PC-3 (cell line): ENCODE measurements around the gene PSMG3.

Experiments used
- CTCF ChIP-seq: fragments of 300-600 bp; sonication (generic); conservative IDR thresholded peaks from 2 replicates; pipeline ENCODE4 v1.5.1; 2017; ENCODE audit warnings: antibody characterized with exemption, low read depth, mild to moderate bottlenecking, low read length
- EZH2 ChIP-seq: fragments of 300-600 bp; sonication (generic); IDR thresholded peaks from one replicate; pipeline ENCODE4 v1.6.1; 2017; ENCODE audit warnings: antibody characterized with exemption, mild to moderate bottlenecking, low read length; ENCODE audit not compliant: unreplicated experiment
- EZH2phosphoT487 ChIP-seq: fragments of 300-600 bp; sonication (generic); IDR thresholded peaks from 2 replicates; pipeline ENCODE4 v1.6.1; 2018; ENCODE audit warnings: mild to moderate bottlenecking, antibody characterized with exemption, low read length, borderline replicate concordance

- no peak for TF ChIP-seq CTCF
- TF ChIP-seq EZH2phosphoT487: no peak
- no peak for TF ChIP-seq EZH2
Measured at GRCh38 chr7:1578513-1578912, 8.7 kb upstream of the PSMG3 start.
